Neuronal stem cell (in vitro differentiated cells): ENCODE measurements around the gene MPP4.

Source experiments
- DNase-seq: peaks from one replicate; pipeline ENCODE4 v3.0.0-alpha.2; 2013; ENCODE audit warnings: low spot score
- H2AFZ ChIP-seq: one replicate; pipeline ENCODE4 v1.6.1; 2013; ENCODE audit warnings: mild to moderate bottlenecking, low read length, inconsistent platforms
- H2AK5ac ChIP-seq: 2 replicates; pipeline ENCODE4 v1.6.1; 2013; ENCODE audit warnings: low read depth, mild to moderate bottlenecking, inconsistent platforms, low read length, moderate library complexity, mixed read lengths
- H2BK120ac ChIP-seq: 2 replicates; pipeline ENCODE4 v1.6.1; 2013; ENCODE audit warnings: low read depth, mild to moderate bottlenecking, inconsistent platforms, low read length, moderate library complexity, mixed read lengths
- H2BK12ac ChIP-seq: one replicate; pipeline ENCODE4 v1.6.1; 2013; ENCODE audit warnings: low read length, inconsistent platforms
- H2BK15ac ChIP-seq: 2 replicates; pipeline ENCODE4 v1.6.1; 2013; ENCODE audit warnings: mild to moderate bottlenecking, low read length, inconsistent platforms, mixed read lengths
- H2BK5ac ChIP-seq: one replicate; pipeline ENCODE4 v1.6.1; 2013; ENCODE audit warnings: inconsistent platforms, mild to moderate bottlenecking, low read length, moderate library complexity
- H3K14ac ChIP-seq: one replicate; pipeline ENCODE4 v1.6.1; 2013; ENCODE audit warnings: low read length, inconsistent platforms
- H3K18ac ChIP-seq: 2 replicates; pipeline ENCODE4 v1.6.1; 2013; ENCODE audit warnings: low read length, inconsistent platforms
- H3K23ac ChIP-seq: 2 replicates; pipeline ENCODE4 v1.6.1; 2013; ENCODE audit warnings: low read depth, mild to moderate bottlenecking, mixed read lengths, low read length, inconsistent platforms; ENCODE audit not compliant: poor library complexity
- H3K27ac ChIP-seq: replicated peaks from 3 replicates; pipeline ENCODE4 v1.5.1; 2013; ENCODE audit warnings: low read length, inconsistent platforms
- H3K27me3 ChIP-seq, 3 experiments: 2 replicates each; pipeline ENCODE4 v1.6.1; 2013; ENCODE audit warnings: low read length in 3 of 3, mild to moderate bottlenecking in 2 of 3, inconsistent platforms in 1 of 3, low read depth in 1 of 3, mixed read lengths in 1 of 3, moderate library complexity in 1 of 3; ENCODE audit not compliant: control insufficient read depth in 3 of 3, insufficient read depth in 3 of 3
- H3K36me3 ChIP-seq, 2 donors: replicated peaks in 1 of 2; 2 replicates each; pipeline ENCODE4 v1.6.1; 2013; ENCODE audit warnings: low read length in 2 of 2; ENCODE audit not compliant: control insufficient read depth in 2 of 2, insufficient read depth in 2 of 2
- H3K4ac ChIP-seq: 2 replicates; pipeline ENCODE4 v1.6.1; 2013; ENCODE audit warnings: inconsistent platforms, mild to moderate bottlenecking, low read length, moderate library complexity
- H3K4me1 ChIP-seq, 2 donors: 1 replicate in 1 of 2; 2 replicates in 1 of 2; pipeline ENCODE4 v1.6.1; 2013; ENCODE audit warnings: low read length in 2 of 2, low read depth in 1 of 2; ENCODE audit not compliant: control insufficient read depth in 2 of 2, insufficient read depth in 1 of 2
- H3K4me2 ChIP-seq: one replicate; pipeline ENCODE4 v1.6.1; 2013; ENCODE audit warnings: mild to moderate bottlenecking, low read length, inconsistent platforms; ENCODE audit not compliant: insufficient read depth, poor library complexity, severe bottlenecking
- H3K4me3 ChIP-seq, 2 donors: 2 replicates each; pipeline ENCODE4 v1.5.1; 2013; ENCODE audit warnings: low read length in 2 of 2, mild to moderate bottlenecking in 2 of 2, inconsistent platforms in 1 of 2, moderate library complexity in 1 of 2
- H3K79me1 ChIP-seq: one replicate; pipeline ENCODE4 v1.6.1; 2013; ENCODE audit warnings: low read depth, mild to moderate bottlenecking, inconsistent platforms, low read length, moderate library complexity
- H3K9ac ChIP-seq: one replicate; pipeline ENCODE4 v1.6.1; 2013; ENCODE audit warnings: mild to moderate bottlenecking, low read depth, low read length, inconsistent platforms; ENCODE audit not compliant: poor library complexity
- H3K9me3 ChIP-seq, 2 donors: replicated peaks in 1 of 2; 2 replicates each; pipeline versions ENCODE3 to v1.6.1; 2013; ENCODE audit warnings: low read length in 2 of 2, mild to moderate bottlenecking in 2 of 2, inconsistent platforms in 1 of 2, low read depth in 1 of 2, mixed read lengths in 1 of 2, moderate library complexity in 1 of 2; ENCODE audit not compliant: control insufficient read depth in 2 of 2, insufficient read depth in 1 of 2
- H4K8ac ChIP-seq: one replicate; pipeline ENCODE4 v1.6.1; 2013; ENCODE audit warnings: low read depth, mild to moderate bottlenecking, inconsistent platforms, low read length, moderate library complexity
- H4K91ac ChIP-seq: one replicate; pipeline ENCODE4 v1.6.1; 2013; ENCODE audit warnings: low read length, low read depth, mild to moderate bottlenecking, inconsistent platforms; ENCODE audit not compliant: poor library complexity
- WGBS, 2 donors: extraction: QIAGEN DNeasy Blood & Tissue Kit; methylation state at CpG; one replicate each; pipeline ENCODE4 v1.1.7; 2013; ENCODE audit warnings: missing lambda C conversion rate in 2 of 2, mixed read lengths in 1 of 2; ENCODE audit not compliant: insufficient read length in 2 of 2, insufficient replicate concordance in 1 of 2; ENCODE audit errors: extremely low coverage in 2 of 2; 5-methylcytosine and 5-hydroxymethylcytosine counted together

Gene MPP4

GRCh38 chr2:201675454-201675853 lies 23.0 kb downstream of the MPP4 start:
- Histone ChIP-seq H3K27me3 (peaks cover 0 to 13% (median 0%) of the 10 kb centered on the region in 3 experiments), H3K4ac (no peak overlapping the region), H3K79me1 (no peaks in the 10 kb centered on the region), H3K4me3 (no peak overlapping the region), H2AFZ (no peak overlapping the region), H3K36me3 (no peaks in the 10 kb centered on the region), H3K4me2 (no peak overlapping the region), H3K27ac (no peak overlapping the region), H2BK5ac (no peak overlapping the region), H2BK12ac (no peak overlapping the region), H3K9me3 (no peaks in the 10 kb centered on the region), H3K9ac (no peak overlapping the region), H2AK5ac (no peak overlapping the region), H4K8ac (no peak overlapping the region), H2BK120ac (no peak overlapping the region), H3K18ac (no peak overlapping the region), H4K91ac (no peak overlapping the region), H3K4me1 (peaks cover 0 to 4% of the 10 kb centered on the region in 2 donors), H2BK15ac (no peak overlapping the region), H3K14ac (no peak overlapping the region), H3K23ac (no peak overlapping the region)
- no CpG with 5 or more reads among the region's 4 CpGs for WGBS, 2 donors
- no peak for DNase-seq

DNA sequence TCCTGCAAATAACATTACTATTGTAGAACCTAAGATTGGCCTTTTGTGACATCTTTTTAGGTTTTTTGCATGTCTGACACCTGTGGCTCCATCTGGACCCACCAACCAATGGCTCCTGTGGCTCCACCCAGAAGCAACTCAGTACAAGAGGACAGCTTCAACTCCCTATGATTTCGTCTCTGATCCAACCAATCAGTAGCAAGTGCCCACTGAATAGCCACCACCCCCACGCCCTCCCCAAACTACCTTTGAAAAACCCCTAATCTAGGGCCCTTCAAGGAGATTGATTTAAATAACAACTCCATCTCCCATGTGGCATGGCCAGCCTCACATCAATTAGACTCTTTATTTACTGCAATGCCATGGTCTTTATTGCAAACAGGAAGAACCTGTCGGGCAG lies 23.6 kb downstream of the MPP4 start:
- H4K91ac ChIP-seq, result no peak overlapping the region
- H3K9me3 ChIP-seq, result no peaks in the 10 kb centered on the region
- no peak overlapping the region for H3K23ac ChIP-seq
- H3K9ac ChIP-seq, result no peak overlapping the region
- H3K27me3 ChIP-seq, result peaks cover 0 to 13% (median 0%) of the 10 kb centered on the region in 3 experiments
- no peak for DNase-seq
- H3K27ac ChIP-seq, result no peak overlapping the region
- H3K4me3 ChIP-seq, result no peak overlapping the region
- H2BK5ac ChIP-seq, result no peak overlapping the region
- H2BK12ac ChIP-seq, result no peak overlapping the region
- no peak overlapping the region for H3K4ac ChIP-seq
- WGBS, 2 donors, result no CpG with 5 or more reads among the region's 3 CpGs
- no peak overlapping the region for H2BK15ac ChIP-seq
- no peaks in the 10 kb centered on the region for H3K79me1 ChIP-seq
- H3K14ac ChIP-seq, result no peak overlapping the region
- no peak overlapping the region for H2BK120ac ChIP-seq
- no peak overlapping the region for H2AK5ac ChIP-seq
- no peak overlapping the region for H3K4me2 ChIP-seq
- H3K18ac ChIP-seq, result no peak overlapping the region
- peaks cover 0 to 4% of the 10 kb centered on the region in 2 donors for H3K4me1 ChIP-seq
- H2AFZ ChIP-seq, result no peak overlapping the region
- H3K36me3 ChIP-seq, result no peaks in the 10 kb centered on the region
- H4K8ac ChIP-seq, result no peak overlapping the region

GRCh38 chr2:201674298-201674697 lies 24.1 kb downstream of the MPP4 start:
- H3K9me3 ChIP-seq, result no peaks in the 10 kb centered on the region
- H4K8ac ChIP-seq, result no peak overlapping the region
- H3K4me1 ChIP-seq, result peaks cover 0 to 4% of the 10 kb centered on the region in 2 donors
- H2BK5ac ChIP-seq, result no peak overlapping the region
- peaks cover 0 to 13% (median 0%) of the 10 kb centered on the region in 3 experiments for H3K27me3 ChIP-seq
- H3K4ac ChIP-seq, result no peak overlapping the region
- H3K18ac ChIP-seq, result no peak overlapping the region
- no peak overlapping the region for H2BK15ac ChIP-seq
- H3K23ac ChIP-seq, result no peak overlapping the region
- no peak overlapping the region for H4K91ac ChIP-seq
- H2AFZ ChIP-seq, result no peak overlapping the region
- H2BK120ac ChIP-seq, result no peak overlapping the region
- H3K4me3 ChIP-seq, result no peak overlapping the region
- no peak overlapping the region for H2AK5ac ChIP-seq
- H3K36me3 ChIP-seq, result no peaks in the 10 kb centered on the region
- H3K27ac ChIP-seq, result no peak overlapping the region
- no peaks in the 10 kb centered on the region for H3K79me1 ChIP-seq
- no peak overlapping the region for H3K14ac ChIP-seq
- H3K4me2 ChIP-seq, result no peak overlapping the region
- DNase-seq, result no peak
- no peak overlapping the region for H2BK12ac ChIP-seq
- H3K9ac ChIP-seq, result no peak overlapping the region
- no CpG with 5 or more reads among the region's 3 CpGs for WGBS, 2 donors

DNA sequence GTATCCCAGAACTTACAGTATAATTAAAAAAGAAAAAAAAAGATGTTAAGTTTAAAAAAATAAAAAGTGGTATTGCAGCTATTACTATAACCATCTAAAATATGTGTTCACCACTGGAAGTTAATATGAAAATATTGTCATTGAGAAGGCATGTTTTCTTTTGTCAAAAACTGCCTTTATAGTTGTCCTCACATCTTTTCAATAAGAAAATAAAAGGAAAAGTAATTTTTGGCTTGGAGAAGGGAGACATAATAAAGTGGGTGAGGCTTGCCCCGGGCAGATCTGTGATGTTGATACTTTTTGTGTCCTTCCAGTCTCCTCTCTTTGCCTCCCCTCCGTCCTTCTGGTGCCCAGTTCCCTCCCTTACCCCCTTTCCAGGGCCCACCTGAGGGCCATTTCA lies 24.9 kb downstream of the MPP4 start:
- no peak overlapping the region for H3K4me3 ChIP-seq
- WGBS, 2 donors, result no CpG with 5 or more reads among the region's 2 CpGs
- H2BK120ac ChIP-seq, result no peak overlapping the region
- H2AK5ac ChIP-seq, result no peak overlapping the region
- no peak overlapping the region for H3K18ac ChIP-seq
- H3K27ac ChIP-seq, result no peak overlapping the region
- no peak overlapping the region for H3K14ac ChIP-seq
- H3K4me1 ChIP-seq, result peaks cover 0 to 4% of the 10 kb centered on the region in 2 donors
- DNase-seq, result no peak
- no peak overlapping the region for H3K4me2 ChIP-seq
- H3K23ac ChIP-seq, result no peak overlapping the region
- no peak overlapping the region for H2AFZ ChIP-seq
- H4K8ac ChIP-seq, result no peak overlapping the region
- H2BK15ac ChIP-seq, result no peak overlapping the region
- H3K9me3 ChIP-seq, result no peaks in the 10 kb centered on the region
- H2BK12ac ChIP-seq, result no peak overlapping the region
- no peak overlapping the region for H4K91ac ChIP-seq
- no peak overlapping the region for H2BK5ac ChIP-seq
- no peak overlapping the region for H3K4ac ChIP-seq
- no peaks in the 10 kb centered on the region for H3K36me3 ChIP-seq
- H3K27me3 ChIP-seq, result peaks cover 0 to 13% (median 0%) of the 10 kb centered on the region in 3 experiments
- H3K9ac ChIP-seq, result no peak overlapping the region
- no peaks in the 10 kb centered on the region for H3K79me1 ChIP-seq
